Osteoblast (primary cell): ENCODE results near the gene TARS2. TPM values are rescaled to one million over a fixed set of nuclear protein-coding genes. Genes with fewer than 3 reads are reported as not detected.

ENCODE experiments used
- DNase-seq: peaks from one replicate; pipeline ENCODE4 v3.0.0; 2011; ENCODE audit warnings: low spot score, mixed read lengths; ENCODE audit not compliant: insufficient read length; ENCODE audit errors: missing footprints
- H2AFZ ChIP-seq: 2 replicates; pipeline ENCODE4 v1.6.0; 2011; ENCODE audit warnings: mild to moderate bottlenecking, low read length
- H3K27ac ChIP-seq: 2 replicates; pipeline ENCODE4 v1.5.1; 2011; ENCODE audit warnings: mild to moderate bottlenecking, low read depth, low read length, moderate library complexity
- H3K27me3 ChIP-seq: 2 replicates; pipeline ENCODE4 v1.6.0; 2012; ENCODE audit warnings: mild to moderate bottlenecking, control low read depth, inconsistent platforms, low read length, moderate library complexity; ENCODE audit not compliant: insufficient read depth
- H3K36me3 ChIP-seq: 2 replicates; pipeline ENCODE4 v1.5.1; 2011; ENCODE audit warnings: mild to moderate bottlenecking, low read length, control low read depth, moderate library complexity; ENCODE audit not compliant: insufficient read depth
- H3K4me1 ChIP-seq: 2 replicates; pipeline ENCODE4 v1.5.1; 2011; ENCODE audit warnings: mild to moderate bottlenecking, low read length, control low read depth, moderate library complexity; ENCODE audit not compliant: insufficient read depth
- H3K4me2 ChIP-seq: 2 replicates; pipeline ENCODE4 v1.6.0; 2011; ENCODE audit warnings: mild to moderate bottlenecking, low read length; ENCODE audit not compliant: insufficient read depth
- H3K4me3 ChIP-seq: fragments of 200-600 bp; sonication (generic); 3 replicates; pipeline ENCODE4 v1.5.1; 2012; ENCODE audit warnings: mild to moderate bottlenecking, low read length, inconsistent platforms; ENCODE audit not compliant: insufficient read depth
- H3K79me2 ChIP-seq: 2 replicates; pipeline ENCODE4 v1.6.0; 2012; ENCODE audit warnings: mild to moderate bottlenecking, low read length, control low read depth, inconsistent platforms; ENCODE audit not compliant: insufficient read depth
- H3K9me3 ChIP-seq: 2 replicates; pipeline ENCODE4 v1.5.1; 2011; ENCODE audit warnings: low read depth, low read length, control low read depth
- H4K20me1 ChIP-seq: 2 replicates; pipeline ENCODE4 v1.6.0; 2012; ENCODE audit warnings: mild to moderate bottlenecking, low read length, control low read depth; ENCODE audit not compliant: insufficient read depth
- total RNA-seq: library from RNA; depleted of rRNA; stranded (reverse); fragments of >200 nt; gene quantifications from 2 replicates; pipeline ENCODE4 v1.2.3, GENCODE V29; 2012
- TF ChIP-seq, protein P1 (sequence below): IDR thresholded peaks from 2 replicates; pipeline ENCODE4 v1.5.1; 2011; ENCODE audit warnings: mild to moderate bottlenecking, low read depth, low read length, moderate library complexity; ENCODE audit errors: extremely low read depth

The TARS2 gene
- total RNA-seq, 1 donor = 10.1 TPM

- peak within 1 kb of the TSS; percentile 89 for H3K4me2 ChIP-seq
- TF ChIP-seq, protein P1, sequence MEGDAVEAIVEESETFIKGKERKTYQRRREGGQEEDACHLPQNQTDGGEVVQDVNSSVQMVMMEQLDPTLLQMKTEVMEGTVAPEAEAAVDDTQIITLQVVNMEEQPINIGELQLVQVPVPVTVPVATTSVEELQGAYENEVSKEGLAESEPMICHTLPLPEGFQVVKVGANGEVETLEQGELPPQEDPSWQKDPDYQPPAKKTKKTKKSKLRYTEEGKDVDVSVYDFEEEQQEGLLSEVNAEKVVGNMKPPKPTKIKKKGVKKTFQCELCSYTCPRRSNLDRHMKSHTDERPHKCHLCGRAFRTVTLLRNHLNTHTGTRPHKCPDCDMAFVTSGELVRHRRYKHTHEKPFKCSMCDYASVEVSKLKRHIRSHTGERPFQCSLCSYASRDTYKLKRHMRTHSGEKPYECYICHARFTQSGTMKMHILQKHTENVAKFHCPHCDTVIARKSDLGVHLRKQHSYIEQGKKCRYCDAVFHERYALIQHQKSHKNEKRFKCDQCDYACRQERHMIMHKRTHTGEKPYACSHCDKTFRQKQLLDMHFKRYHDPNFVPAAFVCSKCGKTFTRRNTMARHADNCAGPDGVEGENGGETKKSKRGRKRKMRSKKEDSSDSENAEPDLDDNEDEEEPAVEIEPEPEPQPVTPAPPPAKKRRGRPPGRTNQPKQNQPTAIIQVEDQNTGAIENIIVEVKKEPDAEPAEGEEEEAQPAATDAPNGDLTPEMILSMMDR = no peak
- H3K79me2 ChIP-seq = no peaks in the 10 kb centered on the region
- peak within 1 kb of the TSS; percentile 74 for H3K4me3 ChIP-seq
- H3K36me3 ChIP-seq = no peaks in the 10 kb centered on the region
- peak within 1 kb of the TSS; percentile 56 for H3K27ac ChIP-seq
- peak within 1 kb of the TSS; percentile 68 for H2AFZ ChIP-seq
- no peaks in the 10 kb centered on the region for H4K20me1 ChIP-seq
- no peaks in the 10 kb centered on the region for H3K27me3 ChIP-seq
- peak; percentile 98 for DNase-seq
- peaks cover 32% of the 10 kb centered on the region for H3K4me1 ChIP-seq
- H3K9me3 ChIP-seq = no peaks in the 10 kb centered on the region
Observed at GRCh38 chr1:150548632-150549495, 61.6 kb downstream of the TARS2 start, which contains the start of gene ADAMTSL4. Gene ADAMTSL4, plus strand, starts transcription at chr1:150549408. Its CDS starts 2,881 bp downstream, at chr1:150552289.

GRCh38 chr1:150549496-150550221, 62.4 kb downstream of the TARS2 start:
- Histone ChIP-seq H3K36me3 (no peaks in the 10 kb centered on the region), H2AFZ (no peak overlapping the region), H3K4me1 (peaks cover 28% of the 10 kb centered on the region), H3K27ac (no peak overlapping the region), H3K4me3 (peak overlapping the region; percentile 72), H3K9me3 (no peaks in the 10 kb centered on the region), H3K79me2 (no peaks in the 10 kb centered on the region), H4K20me1 (no peaks in the 10 kb centered on the region), H3K4me2 (peak overlapping the region; percentile 81), H3K27me3 (no peaks in the 10 kb centered on the region)
- TF ChIP-seq, protein P1 = peak; percentile 16
- peak; percentile 96 for DNase-seq

DNA sequence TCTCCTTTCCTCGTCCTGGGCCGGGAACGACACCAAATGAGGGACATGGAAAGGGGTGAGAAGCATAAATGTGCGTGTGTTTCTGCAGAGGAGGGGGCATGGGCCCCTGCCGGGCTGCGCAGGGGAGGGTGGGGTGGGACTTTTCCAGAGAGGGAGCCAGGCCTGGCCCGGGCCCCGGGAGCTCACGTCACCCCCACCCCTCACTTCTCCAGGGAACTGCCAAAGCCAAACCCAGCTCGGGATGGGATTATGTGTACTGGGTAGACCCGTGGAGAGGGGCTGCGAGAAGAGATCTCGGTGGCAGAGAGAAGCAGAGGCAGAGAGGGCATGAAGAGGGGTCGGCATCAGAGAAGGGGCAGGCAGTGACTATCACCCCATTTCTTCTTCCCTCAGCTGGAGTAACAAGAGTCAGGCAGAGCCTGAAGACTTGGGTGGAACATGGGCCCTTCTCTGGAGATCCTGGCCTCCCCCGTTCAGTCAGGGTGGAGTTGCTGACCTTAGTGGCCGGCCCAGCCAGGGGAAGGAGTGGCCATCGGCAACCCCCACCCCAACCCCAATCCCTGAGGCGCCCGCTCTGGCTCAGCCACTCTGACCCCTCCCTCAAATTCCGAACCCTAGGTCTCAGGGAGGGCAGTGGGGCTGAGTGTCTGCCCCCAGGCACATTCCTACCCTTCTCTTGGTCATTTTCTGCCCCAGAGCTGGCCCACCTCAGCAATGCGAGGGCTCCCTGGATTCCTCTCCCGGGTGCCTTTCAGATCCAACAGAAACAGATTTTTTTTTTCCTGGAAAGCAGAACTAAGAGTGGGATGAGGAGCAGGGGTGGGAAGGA, 63.2 kb downstream of the TARS2 start:
- TF ChIP-seq, protein P1 = no peak
- no peaks in the 10 kb centered on the region for H3K27me3 ChIP-seq
- H2AFZ ChIP-seq = no peak overlapping the region
- H3K36me3 ChIP-seq = peaks cover 1% of the 10 kb centered on the region
- no peaks in the 10 kb centered on the region for H4K20me1 ChIP-seq
- peak overlapping the region; percentile 81 for H3K4me2 ChIP-seq
- peak; percentile 86 for DNase-seq
- H3K4me1 ChIP-seq = peaks cover 28% of the 10 kb centered on the region
- peak overlapping the region; percentile 72 for H3K4me3 ChIP-seq
- no peaks in the 10 kb centered on the region for H3K79me2 ChIP-seq
- no peaks in the 10 kb centered on the region for H3K9me3 ChIP-seq
- H3K27ac ChIP-seq = peak overlapping the region; percentile 54
